Colonic mucosa (tissue), 4 donors: ENCODE measurements around the gene GPRC5B. TPM values are rescaled to one million over a fixed set of nuclear protein-coding genes. Genes with fewer than 3 reads are reported as not detected.

Experiments used
- DNase-seq: peaks from one replicate; pipeline ENCODE4 v3.0.0-alpha.2; 2020
- H3K27ac ChIP-seq: fragments of 200-600 bp; one replicate; pipeline ENCODE4 v1.8.0; 2021
- H3K27me3 ChIP-seq: fragments of 200-600 bp; one replicate; pipeline ENCODE4 v1.8.0; 2021
- H3K36me3 ChIP-seq: fragments of 200-600 bp; one replicate; pipeline ENCODE4 v1.8.0; 2021
- H3K4me1 ChIP-seq: fragments of 200-600 bp; one replicate; pipeline ENCODE4 v1.8.0; 2021; ENCODE audit warnings: mild to moderate bottlenecking
- H3K4me3 ChIP-seq: fragments of 200-600 bp; one replicate; pipeline ENCODE4 v1.8.0; 2021
- H3K9ac ChIP-seq, 2 donors: one replicate each; pipeline ENCODE4 v1.7.0; 2013; ENCODE audit warnings: control low read depth in 2 of 2, low read depth in 2 of 2, low read length in 2 of 2
- H3K9me3 ChIP-seq: fragments of 200-600 bp; one replicate; pipeline ENCODE4 v1.8.0; 2021
- intact Hi-C: fragments of 100-400 bp; cut with DNase I; formaldehyde crosslinking; loops from one replicate; pipeline ENCODE4 v1.14.1; 2022
- total RNA-seq, 2 donors: library from RNA; stranded (reverse); fragmentation: NEBNext Ultra II Directional in 1 of 2; extraction: Animal tissue kit (Norgen Biotek cat#: 25700) in 1 of 2; gene quantifications; one replicate each; pipeline ENCODE4 v1.2.1, GENCODE V29; 2021
- TF ChIP-seq, protein P1 (sequence below): fragments of 200-600 bp; IDR thresholded peaks from one replicate; pipeline ENCODE4 v1.8.0; 2022; ENCODE audit warnings: antibody characterized with exemption, mild to moderate bottlenecking
- donor health status: healthy.
- donor health status: DM: no; HTN: no; CAD: no.
- donor health status: DM: no; HTN: no; CAD: no.

Gene GPRC5B
- total RNA-seq, 2 donors from 2014 or later: 3.1 to 8.5 TPM

DNA sequence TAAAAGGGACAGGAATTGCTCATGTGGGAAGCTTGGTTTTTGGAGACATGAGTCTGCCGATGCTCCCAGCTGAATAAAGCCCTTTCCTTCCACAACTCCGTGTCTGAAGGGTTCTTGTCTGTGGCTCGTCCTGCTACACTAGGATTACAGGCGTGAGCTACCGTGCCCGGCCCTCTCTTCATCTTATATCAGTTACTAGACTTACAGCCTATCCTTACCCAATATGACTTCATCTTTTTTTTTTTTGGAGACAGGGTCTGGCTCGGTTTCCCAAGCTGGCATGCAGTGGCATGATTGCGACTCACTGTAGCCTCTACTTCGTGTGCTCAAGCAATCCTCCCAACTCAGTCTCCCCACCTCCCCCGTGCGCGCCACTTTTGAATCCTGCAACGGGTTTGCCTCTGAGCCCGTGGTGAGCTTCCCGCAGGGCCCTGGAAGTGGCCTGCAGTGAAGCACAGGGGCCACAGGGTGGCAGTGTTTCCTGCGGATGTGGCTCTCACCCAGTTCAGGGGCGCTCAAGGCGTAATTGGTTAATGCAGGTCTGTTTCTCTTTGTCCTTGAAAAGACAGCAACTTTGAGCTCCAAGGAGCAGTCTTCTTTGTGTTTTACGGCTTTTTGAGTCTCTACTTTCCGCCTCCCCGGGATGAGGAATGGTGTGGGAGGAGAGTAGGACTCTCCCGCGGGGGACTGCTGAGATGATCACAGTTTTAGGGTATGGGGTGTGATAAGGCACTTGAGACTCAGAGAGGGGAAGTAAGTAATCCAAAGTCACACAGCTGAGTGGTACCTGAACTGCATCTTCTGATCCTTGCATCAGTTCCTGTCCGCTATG lies 22.7 kb upstream of the GPRC5B start:
- DNase-seq: peak; percentile 57
- no peak overlapping the region for H3K27ac ChIP-seq
- TF ChIP-seq, protein P1, sequence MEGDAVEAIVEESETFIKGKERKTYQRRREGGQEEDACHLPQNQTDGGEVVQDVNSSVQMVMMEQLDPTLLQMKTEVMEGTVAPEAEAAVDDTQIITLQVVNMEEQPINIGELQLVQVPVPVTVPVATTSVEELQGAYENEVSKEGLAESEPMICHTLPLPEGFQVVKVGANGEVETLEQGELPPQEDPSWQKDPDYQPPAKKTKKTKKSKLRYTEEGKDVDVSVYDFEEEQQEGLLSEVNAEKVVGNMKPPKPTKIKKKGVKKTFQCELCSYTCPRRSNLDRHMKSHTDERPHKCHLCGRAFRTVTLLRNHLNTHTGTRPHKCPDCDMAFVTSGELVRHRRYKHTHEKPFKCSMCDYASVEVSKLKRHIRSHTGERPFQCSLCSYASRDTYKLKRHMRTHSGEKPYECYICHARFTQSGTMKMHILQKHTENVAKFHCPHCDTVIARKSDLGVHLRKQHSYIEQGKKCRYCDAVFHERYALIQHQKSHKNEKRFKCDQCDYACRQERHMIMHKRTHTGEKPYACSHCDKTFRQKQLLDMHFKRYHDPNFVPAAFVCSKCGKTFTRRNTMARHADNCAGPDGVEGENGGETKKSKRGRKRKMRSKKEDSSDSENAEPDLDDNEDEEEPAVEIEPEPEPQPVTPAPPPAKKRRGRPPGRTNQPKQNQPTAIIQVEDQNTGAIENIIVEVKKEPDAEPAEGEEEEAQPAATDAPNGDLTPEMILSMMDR: peak; percentile 92
- no peak overlapping the region for H3K9ac ChIP-seq
- H3K4me1 ChIP-seq: no peaks in the 10 kb centered on the region
- intact Hi-C loops: loop anchor here (2.0 to 10.0 kb wide), 2 partner anchors 57 to 477 kb away; no protein-coding TSS in a partner anchor
- H3K27me3 ChIP-seq: no peaks in the 10 kb centered on the region
- no peaks in the 10 kb centered on the region for H3K9me3 ChIP-seq
- no peak overlapping the region for H3K4me3 ChIP-seq
- no peaks in the 10 kb centered on the region for H3K36me3 ChIP-seq

DNA sequence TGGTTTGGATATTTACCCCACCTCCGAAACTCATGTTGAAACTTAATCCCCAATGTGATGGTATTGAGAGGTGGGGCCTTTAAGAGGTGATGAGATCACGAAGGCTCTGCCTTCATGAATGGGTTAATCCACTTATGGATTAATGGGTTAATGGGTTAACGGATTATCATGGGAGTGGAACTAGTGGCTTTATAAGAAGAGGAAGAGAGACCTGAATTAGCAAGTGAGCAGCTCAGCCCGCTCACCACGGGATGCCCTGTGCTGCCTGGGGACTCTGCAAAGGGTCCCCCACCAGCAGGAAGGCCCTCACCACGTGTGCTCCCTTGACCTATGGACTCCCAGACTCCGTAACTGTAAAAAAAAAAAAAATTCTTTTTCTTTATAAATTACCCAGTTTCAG lies 16.5 kb upstream of the GPRC5B start:
- Histone ChIP-seq H3K36me3 (no peaks in the 10 kb centered on the region), H3K4me3 (no peak overlapping the region), H3K4me1 (no peaks in the 10 kb centered on the region), H3K9me3 (no peaks in the 10 kb centered on the region), H3K27ac (no peak overlapping the region), H3K27me3 (no peaks in the 10 kb centered on the region), H3K9ac (no peak overlapping the region)
- DNase-seq: no peak
- intact Hi-C loops: loop anchor here (10.0 kb wide), 1 partner anchor 64 kb away; no protein-coding TSS in a partner anchor
- TF ChIP-seq, protein P1: no peak

DNA sequence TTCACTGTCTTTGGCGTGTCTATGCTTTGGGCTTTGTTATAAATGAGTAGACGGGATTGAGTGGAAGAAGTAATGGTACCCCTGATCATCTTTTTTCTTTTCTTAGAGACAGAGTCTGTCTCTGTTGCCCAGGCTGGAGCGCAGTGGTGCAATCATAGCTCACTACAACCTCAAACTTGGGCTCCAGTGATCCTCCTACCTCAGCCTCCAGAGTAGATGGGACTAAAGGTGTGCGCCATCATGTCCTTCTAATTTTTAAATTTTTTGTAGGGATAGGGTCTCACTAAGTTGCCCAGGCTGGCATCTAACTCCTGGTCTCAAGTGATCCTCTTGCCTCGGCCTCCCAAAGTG lies 14.9 kb upstream of the GPRC5B start:
- Histone ChIP-seq H3K4me3 (no peak overlapping the region), H3K27me3 (no peaks in the 10 kb centered on the region), H3K9ac (no peak overlapping the region), H3K4me1 (no peaks in the 10 kb centered on the region), H3K9me3 (no peaks in the 10 kb centered on the region), H3K36me3 (no peaks in the 10 kb centered on the region), H3K27ac (no peak overlapping the region)
- no peak for DNase-seq
- TF ChIP-seq, protein P1: no peak
- intact Hi-C loops: no loop called here

DNA sequence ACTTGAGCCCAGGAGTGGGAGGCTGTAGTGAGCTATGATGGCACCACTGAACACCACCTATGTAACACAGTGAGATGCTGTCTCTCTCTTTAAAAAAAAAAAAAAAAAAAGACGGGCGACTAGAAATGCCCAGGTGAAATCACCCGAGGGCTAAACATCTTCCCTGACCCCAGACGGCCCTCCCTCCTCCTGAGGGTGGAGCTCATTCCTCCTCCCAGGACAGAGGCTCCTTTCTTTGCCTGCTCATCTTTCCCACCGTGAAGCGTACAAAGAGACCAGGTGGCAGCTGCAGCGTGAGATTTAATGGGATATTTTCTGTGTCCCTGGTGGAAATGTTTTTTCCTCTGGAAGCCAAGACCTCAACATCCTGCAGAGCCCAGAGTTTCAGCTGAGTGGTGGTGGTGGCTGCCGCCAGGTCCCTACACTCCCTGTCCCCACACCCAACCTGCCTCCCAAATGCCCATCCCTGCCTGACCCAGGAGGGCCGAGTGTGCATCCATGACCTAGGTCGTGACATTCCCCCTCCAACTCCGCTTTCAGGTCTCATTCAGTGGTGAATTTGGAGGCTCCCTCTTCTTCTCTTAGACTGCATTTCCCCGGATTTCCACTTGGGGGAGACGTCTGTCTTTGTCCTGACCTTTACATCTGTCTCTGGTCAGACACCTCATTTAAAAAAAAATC lies 14.4 kb upstream of the GPRC5B start:
- intact Hi-C loops: no loop called here
- Histone ChIP-seq H3K27ac (no peak overlapping the region), H3K36me3 (no peaks in the 10 kb centered on the region), H3K4me3 (no peak overlapping the region), H3K9ac (no peak overlapping the region), H3K4me1 (no peaks in the 10 kb centered on the region), H3K27me3 (no peaks in the 10 kb centered on the region), H3K9me3 (no peaks in the 10 kb centered on the region)
- peak; percentile 55 for DNase-seq
- TF ChIP-seq, protein P1: peak; percentile 58

DNA sequence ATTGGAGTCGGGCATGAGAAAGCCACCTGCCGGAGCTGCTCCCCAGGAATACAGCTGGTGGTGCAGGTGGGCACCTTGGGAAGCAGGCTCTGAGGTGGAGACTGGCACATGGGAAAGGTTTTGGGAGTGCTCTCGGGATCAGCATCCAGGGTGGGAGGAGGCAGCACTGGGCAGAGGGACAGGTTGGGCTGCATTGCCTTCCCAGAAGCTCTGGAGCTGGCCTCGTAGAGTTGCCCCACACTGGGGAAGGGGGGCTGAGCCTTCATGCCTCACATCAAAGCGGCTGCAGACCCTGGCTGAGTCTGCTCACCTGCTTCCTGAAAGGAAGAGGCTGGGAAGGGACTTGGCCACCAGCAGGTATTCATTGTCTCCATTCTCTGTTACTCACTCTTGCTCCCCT lies 13.5 kb upstream of the GPRC5B start:
- H3K27ac ChIP-seq: no peak overlapping the region
- intact Hi-C loops: no loop called here
- H3K9me3 ChIP-seq: no peaks in the 10 kb centered on the region
- no peaks in the 10 kb centered on the region for H3K4me1 ChIP-seq
- no peaks in the 10 kb centered on the region for H3K36me3 ChIP-seq
- TF ChIP-seq, protein P1: no peak
- no peak for DNase-seq
- no peak overlapping the region for H3K4me3 ChIP-seq
- no peaks in the 10 kb centered on the region for H3K27me3 ChIP-seq
- H3K9ac ChIP-seq: no peak overlapping the region
